Measurements from ENCODE around the gene GLT8D1. TPM values are rescaled to one million over a fixed set of nuclear protein-coding genes. Genes with fewer than 3 reads are reported as not detected.

Gene GLT8D1
- total and polyA plus RNA-seq, 2 donors (not counting 1 experiment from before 2014, with no cell fraction given), result 116 to 160 TPM

GRCh38 chr3:52724511-52724910 is 18.9 kb upstream of the GLT8D1 start:
- Histone ChIP-seq H3K27me3 (ENCODE audit: control insufficient read depth, insufficient read depth, low read length) (no peaks in the 10 kb centered on the region), H3K79me2 (ENCODE audit: control insufficient read depth, insufficient read depth, low read length) (no peaks in the 10 kb centered on the region), H3K9me3 (ENCODE audit: control insufficient read depth, insufficient read depth, low read depth, low read length) (no peaks in the 10 kb centered on the region), H3K4me3 (replicated peaks in 1 of 4; ENCODE audit: control extremely low read depth in 1 of 4, insufficient read depth in 1 of 4, low read depth in 3 of 4, low read length in 4 of 4) (no peak overlapping the region), H3K4me1 (ENCODE audit: control insufficient read depth, extremely low read depth, insufficient read depth, low read length) (no peaks in the 10 kb centered on the region), H2AFZ (ENCODE audit: low read length) (no peak overlapping the region), H3K36me3 (ENCODE audit: control insufficient read depth, insufficient read depth, low read length) (no peaks in the 10 kb centered on the region), H4K20me1 (ENCODE audit: control insufficient read depth, extremely low read depth, insufficient read depth, low read length) (no peaks in the 10 kb centered on the region), H3K9ac (ENCODE audit: insufficient read depth, low read length) (no peak overlapping the region), H3K27ac (ENCODE audit: insufficient read depth, low read length) (no peak overlapping the region), H3K4me2 (ENCODE audit: extremely low read depth, insufficient read depth, low read length) (no peak overlapping the region)
- no peak for DNase-seq (ENCODE audit: low read depth in 2 of 2)
- TF ChIP-seq, protein P1, sequence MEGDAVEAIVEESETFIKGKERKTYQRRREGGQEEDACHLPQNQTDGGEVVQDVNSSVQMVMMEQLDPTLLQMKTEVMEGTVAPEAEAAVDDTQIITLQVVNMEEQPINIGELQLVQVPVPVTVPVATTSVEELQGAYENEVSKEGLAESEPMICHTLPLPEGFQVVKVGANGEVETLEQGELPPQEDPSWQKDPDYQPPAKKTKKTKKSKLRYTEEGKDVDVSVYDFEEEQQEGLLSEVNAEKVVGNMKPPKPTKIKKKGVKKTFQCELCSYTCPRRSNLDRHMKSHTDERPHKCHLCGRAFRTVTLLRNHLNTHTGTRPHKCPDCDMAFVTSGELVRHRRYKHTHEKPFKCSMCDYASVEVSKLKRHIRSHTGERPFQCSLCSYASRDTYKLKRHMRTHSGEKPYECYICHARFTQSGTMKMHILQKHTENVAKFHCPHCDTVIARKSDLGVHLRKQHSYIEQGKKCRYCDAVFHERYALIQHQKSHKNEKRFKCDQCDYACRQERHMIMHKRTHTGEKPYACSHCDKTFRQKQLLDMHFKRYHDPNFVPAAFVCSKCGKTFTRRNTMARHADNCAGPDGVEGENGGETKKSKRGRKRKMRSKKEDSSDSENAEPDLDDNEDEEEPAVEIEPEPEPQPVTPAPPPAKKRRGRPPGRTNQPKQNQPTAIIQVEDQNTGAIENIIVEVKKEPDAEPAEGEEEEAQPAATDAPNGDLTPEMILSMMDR (conservative IDR thresholded peaks at IDR 0.05 in 1 of 2, IDR thresholded peaks at IDR 0.05 in 1 of 2; ENCODE audit: low read depth in 1 of 2, low read length in 2 of 2), result no peak
- TF ChIP-seq EZH2 (IDR thresholded peaks at IDR 0.05; ENCODE audit: low read length, missing control alignments), result no peak

GRCh38 chr3:52723935-52724334 is 18.3 kb upstream of the GLT8D1 start:
- Histone ChIP-seq H2AFZ (ENCODE audit: low read length) (no peak overlapping the region), H3K79me2 (ENCODE audit: control insufficient read depth, insufficient read depth, low read length) (no peaks in the 10 kb centered on the region), H3K4me2 (ENCODE audit: extremely low read depth, insufficient read depth, low read length) (no peak overlapping the region), H3K4me3 (replicated peaks in 1 of 4; ENCODE audit: control extremely low read depth in 1 of 4, insufficient read depth in 1 of 4, low read depth in 3 of 4, low read length in 4 of 4) (no peak overlapping the region), H3K36me3 (ENCODE audit: control insufficient read depth, insufficient read depth, low read length) (no peaks in the 10 kb centered on the region), H3K9ac (ENCODE audit: insufficient read depth, low read length) (no peak overlapping the region), H3K9me3 (ENCODE audit: control insufficient read depth, insufficient read depth, low read depth, low read length) (no peaks in the 10 kb centered on the region), H3K27ac (ENCODE audit: insufficient read depth, low read length) (no peak overlapping the region), H3K4me1 (ENCODE audit: control insufficient read depth, extremely low read depth, insufficient read depth, low read length) (no peaks in the 10 kb centered on the region), H3K27me3 (ENCODE audit: control insufficient read depth, insufficient read depth, low read length) (no peaks in the 10 kb centered on the region), H4K20me1 (ENCODE audit: control insufficient read depth, extremely low read depth, insufficient read depth, low read length) (no peaks in the 10 kb centered on the region)
- TF ChIP-seq EZH2 (IDR thresholded peaks at IDR 0.05; ENCODE audit: low read length, missing control alignments), result no peak
- TF ChIP-seq, protein P1 (conservative IDR thresholded peaks at IDR 0.05 in 1 of 2, IDR thresholded peaks at IDR 0.05 in 1 of 2; ENCODE audit: low read depth in 1 of 2, low read length in 2 of 2), result no peak
- DNase-seq (ENCODE audit: low read depth in 2 of 2), result no peak

- H3K4me3 ChIP-seq (replicated peaks in 1 of 4; ENCODE audit: control extremely low read depth in 1 of 4, insufficient read depth in 1 of 4, low read depth in 3 of 4, low read length in 4 of 4), result no peak overlapping the region
- no peak for DNase-seq (ENCODE audit: low read depth in 2 of 2)
- TF ChIP-seq EZH2 (IDR thresholded peaks at IDR 0.05; ENCODE audit: low read length, missing control alignments), result no peak
- TF ChIP-seq, protein P1 (conservative IDR thresholded peaks at IDR 0.05 in 1 of 2, IDR thresholded peaks at IDR 0.05 in 1 of 2; ENCODE audit: low read depth in 1 of 2, low read length in 2 of 2), result no peak
- no peak overlapping the region for H2AFZ ChIP-seq (ENCODE audit: low read length)
- no peaks in the 10 kb centered on the region for H3K36me3 ChIP-seq (ENCODE audit: control insufficient read depth, insufficient read depth, low read length)
- H3K79me2 ChIP-seq (ENCODE audit: control insufficient read depth, insufficient read depth, low read length), result no peaks in the 10 kb centered on the region
- no peak overlapping the region for H3K4me2 ChIP-seq (ENCODE audit: extremely low read depth, insufficient read depth, low read length)
- no peak overlapping the region for H3K27ac ChIP-seq (ENCODE audit: insufficient read depth, low read length)
- H3K9me3 ChIP-seq (ENCODE audit: control insufficient read depth, insufficient read depth, low read depth, low read length), result no peaks in the 10 kb centered on the region
- no peaks in the 10 kb centered on the region for H3K4me1 ChIP-seq (ENCODE audit: control insufficient read depth, extremely low read depth, insufficient read depth, low read length)
- no peaks in the 10 kb centered on the region for H3K27me3 ChIP-seq (ENCODE audit: control insufficient read depth, insufficient read depth, low read length)
- no peak overlapping the region for H3K9ac ChIP-seq (ENCODE audit: insufficient read depth, low read length)
- no peaks in the 10 kb centered on the region for H4K20me1 ChIP-seq (ENCODE audit: control insufficient read depth, extremely low read depth, insufficient read depth, low read length)
Measured at GRCh38 chr3:52722491-52722890, 16.9 kb upstream of the GLT8D1 start.

All from fibroblast of lung (primary cell).